SK-N-SH treated with all-trans-retinoic acid at 6 μM for 48 hours (cell line): ENCODE measurements around the gene CLTB.

ENCODE experiments used
- ATAC-seq: fragments of 200-7000 bp; cut with Tn5 transposase; 3 replicates; pipeline ENCODE4 v1.9.1; 2020; ENCODE audit warnings: mild to moderate bottlenecking, moderate library complexity
- ARNTL ChIP-seq: fragments of 450-650 bp; formaldehyde crosslinking; IDR thresholded peaks from 2 replicates; pipeline ENCODE4 v1.5.0; 2020; ENCODE audit warnings: low read depth, mild to moderate bottlenecking, moderate library complexity, borderline replicate concordance
- BACH2 ChIP-seq: fragments of 250-450 bp; sonication (Bioruptor Pico); IDR thresholded peaks from 2 replicates; pipeline ENCODE4 v1.9.0; 2021; ENCODE audit warnings: mild to moderate bottlenecking, borderline replicate concordance
- CSDC2 ChIP-seq: fragments of 250-450 bp; sonication (Bioruptor Pico); IDR thresholded peaks from 2 replicates; pipeline ENCODE4 v1.5.0; 2020; ENCODE audit warnings: mild to moderate bottlenecking, moderate library complexity
- ESRRG ChIP-seq: fragments of 250-450 bp; sonication (Bioruptor Pico); IDR thresholded peaks from 2 replicates; pipeline ENCODE4 v1.6.1; 2021; ENCODE audit warnings: mild to moderate bottlenecking
- GLIS3 ChIP-seq: fragments of 250-450 bp; sonication (Bioruptor Pico); IDR thresholded peaks from 2 replicates; pipeline ENCODE4 v1.5.0; 2020; ENCODE audit warnings: mild to moderate bottlenecking, moderate library complexity
- ISL1 ChIP-seq: fragments of 250-450 bp; sonication (Bioruptor Pico); IDR thresholded peaks from 2 replicates; pipeline ENCODE4 v2.1.2; 2022; ENCODE audit warnings: mild to moderate bottlenecking, moderate library complexity
- OSR1 ChIP-seq: fragments of 250-450 bp; sonication (Bioruptor Pico); IDR thresholded peaks from 2 replicates; pipeline ENCODE4 v1.8.0; 2022; ENCODE audit warnings: moderate library complexity, mild to moderate bottlenecking, inconsistent platforms
- POU6F1 ChIP-seq: fragments of 250-450 bp; sonication (Bioruptor Pico); IDR thresholded peaks from 2 replicates; pipeline ENCODE4 v1.8.0; 2021; ENCODE audit warnings: low read depth, mild to moderate bottlenecking, moderate library complexity, borderline replicate concordance
- PPARA ChIP-seq: fragments of 250-450 bp; sonication (Bioruptor Pico); IDR thresholded peaks from 2 replicates; pipeline ENCODE4 v1.5.0; 2020; ENCODE audit warnings: mild to moderate bottlenecking, borderline replicate concordance
- RARB ChIP-seq: fragments of 250-450 bp; sonication (Bioruptor Pico); IDR thresholded peaks from 2 replicates; pipeline ENCODE4 v1.8.0; 2021; ENCODE audit warnings: mild to moderate bottlenecking, moderate library complexity
- SNAI2 ChIP-seq: fragments of 250-450 bp; sonication (Bioruptor Pico); IDR thresholded peaks from 2 replicates; pipeline ENCODE4 v1.5.0; 2020; ENCODE audit warnings: mild to moderate bottlenecking, moderate library complexity
- TCF4 ChIP-seq: fragments of 250-450 bp; sonication (Bioruptor Pico); IDR thresholded peaks from 2 replicates; pipeline ENCODE4 v1.8.0; 2021; ENCODE audit warnings: mild to moderate bottlenecking, moderate library complexity, borderline replicate concordance
- TOX ChIP-seq: fragments of 250-450 bp; sonication (Bioruptor Pico); IDR thresholded peaks from 2 replicates; pipeline ENCODE4 v1.8.0; 2021; ENCODE audit warnings: mild to moderate bottlenecking, moderate library complexity, borderline replicate concordance
- ZC3H10 ChIP-seq: fragments of 250-450 bp; sonication (Bioruptor Pico); IDR thresholded peaks from 2 replicates; pipeline ENCODE4 v1.5.1; 2021; ENCODE audit warnings: mild to moderate bottlenecking, moderate library complexity
- ZFP3 ChIP-seq: fragments of 250-450 bp; sonication (Bioruptor Pico); IDR thresholded peaks from 2 replicates; pipeline ENCODE4 v1.5.0; 2020; ENCODE audit warnings: mild to moderate bottlenecking, moderate library complexity
- ZFP30 ChIP-seq: fragments of 450-650 bp; formaldehyde crosslinking; IDR thresholded peaks from 2 replicates; pipeline ENCODE4 v1.5.0; 2022; ENCODE audit warnings: mild to moderate bottlenecking, moderate library complexity
- ZNF565 ChIP-seq: fragments of 450-650 bp; formaldehyde crosslinking; conservative IDR thresholded peaks from 2 replicates; pipeline ENCODE4 v1.5.0; 2020; ENCODE audit warnings: low read depth, mild to moderate bottlenecking, moderate library complexity
- ZNF70 ChIP-seq: fragments of 450-650 bp; formaldehyde crosslinking; IDR thresholded peaks from 2 replicates; pipeline ENCODE4 v1.5.0; 2020; ENCODE audit warnings: mild to moderate bottlenecking, moderate library complexity
- ZNF8 ChIP-seq: fragments of 450-650 bp; formaldehyde crosslinking; IDR thresholded peaks from 2 replicates; pipeline ENCODE4 v1.5.0; 2020; ENCODE audit warnings: mild to moderate bottlenecking, moderate library complexity
- TF ChIP-seq, protein P1 (sequence below): fragments of 250-450 bp; sonication (Bioruptor Pico); IDR thresholded peaks from 2 replicates; pipeline ENCODE4 v1.5.1; 2020; ENCODE audit warnings: low read depth, mild to moderate bottlenecking, moderate library complexity
- TF ChIP-seq, protein P2 (sequence below): fragments of 250-450 bp; sonication (Bioruptor Pico); IDR thresholded peaks from 2 replicates; pipeline ENCODE4 v1.5.1; 2021; ENCODE audit warnings: mild to moderate bottlenecking, moderate library complexity
- TF ChIP-seq, protein P3 (sequence below): fragments of 250-450 bp; sonication (Bioruptor Pico); IDR thresholded peaks from 2 replicates; pipeline ENCODE4 v1.5.0; 2020; ENCODE audit warnings: mild to moderate bottlenecking, moderate library complexity

The CLTB gene

DNA sequence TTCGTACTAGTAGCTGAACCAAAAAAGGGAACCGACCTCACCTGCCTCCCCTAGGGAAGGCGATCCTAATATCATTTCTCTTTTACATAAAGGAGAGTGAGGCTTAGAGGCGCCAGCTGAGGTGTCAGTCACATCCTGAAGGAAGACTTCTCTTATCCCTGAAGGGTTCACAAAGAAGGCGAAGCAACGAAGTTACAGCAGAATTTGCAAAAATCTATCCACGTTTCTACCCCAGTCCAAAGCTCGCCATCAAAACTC, 54.2 kb downstream of the CLTB start (continued):
- TF ChIP-seq RARB (CRISPR knock-in tag) = no peak

- 0 out of 2 replicates have a peak, but pooled peaks have one; percentile 57 for TF ChIP-seq ESRRG
- TF ChIP-seq CSDC2 = no peak
- ATAC-seq = peak; percentile 95
These were observed 54.7 kb downstream of the CLTB start, which contains the start of gene KIAA1191 for GRCh38 chr5:176361437-176362232. Gene KIAA1191, minus strand, starts transcription at chr5:176361764. Its CDS starts 2,256 bp downstream, at chr5:176359508.

- TF ChIP-seq ZFP30 (no peak), ARNTL (no peak), BACH2 (CRISPR knock-in tag) (no peak), ZNF70 (CRISPR knock-in tag) (no peak), SNAI2 (CRISPR knock-in tag) (no peak)
- TF ChIP-seq, protein P1, sequence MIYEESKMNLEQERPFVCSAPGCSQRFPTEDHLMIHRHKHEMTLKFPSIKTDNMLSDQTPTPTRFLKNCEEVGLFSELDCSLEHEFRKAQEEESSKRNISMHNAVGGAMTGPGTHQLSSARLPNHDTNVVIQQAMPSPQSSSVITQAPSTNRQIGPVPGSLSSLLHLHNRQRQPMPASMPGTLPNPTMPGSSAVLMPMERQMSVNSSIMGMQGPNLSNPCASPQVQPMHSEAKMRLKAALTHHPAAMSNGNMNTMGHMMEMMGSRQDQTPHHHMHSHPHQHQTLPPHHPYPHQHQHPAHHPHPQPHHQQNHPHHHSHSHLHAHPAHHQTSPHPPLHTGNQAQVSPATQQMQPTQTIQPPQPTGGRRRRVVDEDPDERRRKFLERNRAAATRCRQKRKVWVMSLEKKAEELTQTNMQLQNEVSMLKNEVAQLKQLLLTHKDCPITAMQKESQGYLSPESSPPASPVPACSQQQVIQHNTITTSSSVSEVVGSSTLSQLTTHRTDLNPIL = no peak
- ATAC-seq = peak; percentile 33
These were observed 55.4 kb downstream of the CLTB start for GRCh38 chr5:176360894-176361436.

DNA sequence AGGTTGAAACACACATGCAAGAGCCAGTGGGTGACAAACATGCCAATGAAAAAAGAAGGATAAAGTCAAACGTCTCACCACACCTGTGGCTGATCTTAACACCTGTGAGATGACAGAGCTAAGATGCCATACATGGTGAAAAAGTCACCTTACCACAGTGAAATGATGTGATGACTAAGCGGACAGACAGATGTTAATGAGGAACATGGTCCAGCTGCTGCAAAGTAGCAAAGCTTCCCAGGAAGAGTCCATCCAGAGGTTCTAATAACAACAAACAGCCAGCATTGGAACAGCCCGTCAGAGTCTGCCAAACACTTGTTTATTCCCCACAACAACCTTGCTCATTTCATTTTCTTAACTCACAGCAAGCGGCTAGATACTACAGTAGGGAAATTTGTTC, 56.7 kb downstream of the CLTB start:
- no peak for ATAC-seq
- TF ChIP-seq ZFP3 (CRISPR knock-in tag) (no peak), ISL1 (CRISPR knock-in tag) (no peak), ZC3H10 (CRISPR knock-in tag) (no peak), ZNF8 (CRISPR knock-in tag) (no peak), TOX (CRISPR knock-in tag) (no peak), GLIS3 (no peak), ZNF565 (CRISPR knock-in tag) (no peak), BACH2 (CRISPR knock-in tag) (no peak), ZFP30 (no peak), POU6F1 (CRISPR knock-in tag) (no peak)
- TF ChIP-seq, protein P1 = no peak
- TF ChIP-seq, protein P2, sequence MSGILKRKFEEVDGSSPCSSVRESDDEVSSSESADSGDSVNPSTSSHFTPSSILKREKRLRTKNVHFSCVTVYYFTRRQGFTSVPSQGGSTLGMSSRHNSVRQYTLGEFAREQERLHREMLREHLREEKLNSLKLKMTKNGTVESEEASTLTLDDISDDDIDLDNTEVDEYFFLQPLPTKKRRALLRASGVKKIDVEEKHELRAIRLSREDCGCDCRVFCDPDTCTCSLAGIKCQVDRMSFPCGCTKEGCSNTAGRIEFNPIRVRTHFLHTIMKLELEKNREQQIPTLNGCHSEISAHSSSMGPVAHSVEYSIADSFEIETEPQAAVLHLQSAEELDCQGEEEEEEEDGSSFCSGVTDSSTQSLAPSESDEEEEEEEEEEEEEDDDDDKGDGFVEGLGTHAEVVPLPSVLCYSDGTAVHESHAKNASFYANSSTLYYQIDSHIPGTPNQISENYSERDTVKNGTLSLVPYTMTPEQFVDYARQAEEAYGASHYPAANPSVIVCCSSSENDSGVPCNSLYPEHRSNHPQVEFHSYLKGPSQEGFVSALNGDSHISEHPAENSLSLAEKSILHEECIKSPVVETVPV (CRISPR knock-in tag) = no peak

- no peak for ATAC-seq
- TF ChIP-seq BACH2 (CRISPR knock-in tag) (no peak), PPARA (CRISPR knock-in tag) (no peak), ZNF565 (CRISPR knock-in tag) (no peak), OSR1 (CRISPR knock-in tag) (no peak), TCF4 (CRISPR knock-in tag) (no peak), SNAI2 (CRISPR knock-in tag) (no peak), ZFP30 (no peak), ZNF70 (CRISPR knock-in tag) (no peak), ARNTL (no peak), GLIS3 (no peak)
- TF ChIP-seq, protein P1 = no peak
- TF ChIP-seq, protein P2 (CRISPR knock-in tag) = no peak
- TF ChIP-seq, protein P3, sequence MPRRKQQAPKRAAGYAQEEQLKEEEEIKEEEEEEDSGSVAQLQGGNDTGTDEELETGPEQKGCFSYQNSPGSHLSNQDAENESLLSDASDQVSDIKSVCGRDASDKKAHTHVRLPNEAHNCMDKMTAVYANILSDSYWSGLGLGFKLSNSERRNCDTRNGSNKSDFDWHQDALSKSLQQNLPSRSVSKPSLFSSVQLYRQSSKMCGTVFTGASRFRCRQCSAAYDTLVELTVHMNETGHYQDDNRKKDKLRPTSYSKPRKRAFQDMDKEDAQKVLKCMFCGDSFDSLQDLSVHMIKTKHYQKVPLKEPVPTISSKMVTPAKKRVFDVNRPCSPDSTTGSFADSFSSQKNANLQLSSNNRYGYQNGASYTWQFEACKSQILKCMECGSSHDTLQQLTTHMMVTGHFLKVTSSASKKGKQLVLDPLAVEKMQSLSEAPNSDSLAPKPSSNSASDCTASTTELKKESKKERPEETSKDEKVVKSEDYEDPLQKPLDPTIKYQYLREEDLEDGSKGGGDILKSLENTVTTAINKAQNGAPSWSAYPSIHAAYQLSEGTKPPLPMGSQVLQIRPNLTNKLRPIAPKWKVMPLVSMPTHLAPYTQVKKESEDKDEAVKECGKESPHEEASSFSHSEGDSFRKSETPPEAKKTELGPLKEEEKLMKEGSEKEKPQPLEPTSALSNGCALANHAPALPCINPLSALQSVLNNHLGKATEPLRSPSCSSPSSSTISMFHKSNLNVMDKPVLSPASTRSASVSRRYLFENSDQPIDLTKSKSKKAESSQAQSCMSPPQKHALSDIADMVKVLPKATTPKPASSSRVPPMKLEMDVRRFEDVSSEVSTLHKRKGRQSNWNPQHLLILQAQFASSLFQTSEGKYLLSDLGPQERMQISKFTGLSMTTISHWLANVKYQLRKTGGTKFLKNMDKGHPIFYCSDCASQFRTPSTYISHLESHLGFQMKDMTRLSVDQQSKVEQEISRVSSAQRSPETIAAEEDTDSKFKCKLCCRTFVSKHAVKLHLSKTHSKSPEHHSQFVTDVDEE (CRISPR knock-in tag) = no peak
These were observed 60.2 kb downstream of the CLTB start for GRCh38 chr5:176356179-176356566.
